ENCODE measurements around the gene AMDHD1.
A peak's percentile ranks its signal among the peaks of the same experiment; 100 is the strongest.

Gene AMDHD1

GRCh38 chr12:95970905-95971304 lies 27.8 kb downstream of the AMDHD1 start:
- no peaks in the 10 kb centered on the region for H3K4me1 ChIP-seq (ENCODE audit: insufficient read depth, poor library complexity, severe bottlenecking)
- no peak overlapping the region for H3K4me3 ChIP-seq (ENCODE audit: severe bottlenecking)
- no peaks in the 10 kb centered on the region for H3K36me3 ChIP-seq (ENCODE audit: low read depth)
- no peak for TF ChIP-seq CTCF (IDR thresholded peaks at IDR 0.05; ENCODE audit: poor library complexity, severe bottlenecking)
- no peaks in the 10 kb centered on the region for H3K9me3 ChIP-seq (ENCODE audit: severe bottlenecking)
- peak; percentile 33; the same call in 2 of the 3 replicates for ATAC-seq (ENCODE audit: low read depth)
- no peak for DNase-seq (ENCODE audit: low spot score)
- H3K27ac ChIP-seq (ENCODE audit: poor library complexity, severe bottlenecking) = no peak overlapping the region
- H3K27me3 ChIP-seq (ENCODE audit: insufficient read depth, poor library complexity, severe bottlenecking) = no peaks in the 10 kb centered on the region

GRCh38 chr12:95972832-95973456 lies 29.8 kb downstream of the AMDHD1 start:
- no peak for TF ChIP-seq CTCF (IDR thresholded peaks at IDR 0.05; ENCODE audit: poor library complexity, severe bottlenecking)
- no peaks in the 10 kb centered on the region for H3K4me1 ChIP-seq (ENCODE audit: insufficient read depth, poor library complexity, severe bottlenecking)
- DNase-seq (ENCODE audit: low spot score) (no peak), ATAC-seq (ENCODE audit: low read depth) (no peak)
- H3K27ac ChIP-seq (ENCODE audit: poor library complexity, severe bottlenecking) = no peak overlapping the region
- H3K27me3 ChIP-seq (ENCODE audit: insufficient read depth, poor library complexity, severe bottlenecking) = no peaks in the 10 kb centered on the region
- H3K36me3 ChIP-seq (ENCODE audit: low read depth) = no peaks in the 10 kb centered on the region
- no peak overlapping the region for H3K4me3 ChIP-seq (ENCODE audit: severe bottlenecking)
- H3K9me3 ChIP-seq (ENCODE audit: severe bottlenecking) = no peaks in the 10 kb centered on the region

GRCh38 chr12:95974358-95974757 lies 31.2 kb downstream of the AMDHD1 start:
- no peak for ATAC-seq (ENCODE audit: low read depth)
- TF ChIP-seq CTCF (IDR thresholded peaks at IDR 0.05; ENCODE audit: poor library complexity, severe bottlenecking) = no peak
- DNase-seq (ENCODE audit: low spot score) = no peak
- Histone ChIP-seq H3K4me3 (ENCODE audit: severe bottlenecking) (no peak overlapping the region), H3K27me3 (ENCODE audit: insufficient read depth, poor library complexity, severe bottlenecking) (no peaks in the 10 kb centered on the region), H3K9me3 (ENCODE audit: severe bottlenecking) (no peaks in the 10 kb centered on the region), H3K27ac (ENCODE audit: poor library complexity, severe bottlenecking) (no peak overlapping the region), H3K4me1 (ENCODE audit: insufficient read depth, poor library complexity, severe bottlenecking) (no peaks in the 10 kb centered on the region), H3K36me3 (ENCODE audit: low read depth) (no peaks in the 10 kb centered on the region)

GRCh38 chr12:95975491-95975890 lies 32.4 kb downstream of the AMDHD1 start:
- Histone ChIP-seq H3K27me3 (ENCODE audit: insufficient read depth, poor library complexity, severe bottlenecking) (no peaks in the 10 kb centered on the region), H3K27ac (ENCODE audit: poor library complexity, severe bottlenecking) (no peak overlapping the region), H3K4me3 (ENCODE audit: severe bottlenecking) (no peak overlapping the region), H3K9me3 (ENCODE audit: severe bottlenecking) (no peaks in the 10 kb centered on the region), H3K4me1 (ENCODE audit: insufficient read depth, poor library complexity, severe bottlenecking) (no peaks in the 10 kb centered on the region), H3K36me3 (ENCODE audit: low read depth) (no peaks in the 10 kb centered on the region)
- TF ChIP-seq CTCF (IDR thresholded peaks at IDR 0.05; ENCODE audit: poor library complexity, severe bottlenecking) = no peak
- DNase-seq (ENCODE audit: low spot score) = no peak
- ATAC-seq (ENCODE audit: low read depth) = no peak

- Histone ChIP-seq H3K4me3 (ENCODE audit: severe bottlenecking) (no peak overlapping the region), H3K27me3 (ENCODE audit: insufficient read depth, poor library complexity, severe bottlenecking) (no peaks in the 10 kb centered on the region), H3K27ac (ENCODE audit: poor library complexity, severe bottlenecking) (no peak overlapping the region), H3K9me3 (ENCODE audit: severe bottlenecking) (no peaks in the 10 kb centered on the region), H3K4me1 (ENCODE audit: insufficient read depth, poor library complexity, severe bottlenecking) (no peaks in the 10 kb centered on the region), H3K36me3 (ENCODE audit: low read depth) (no peaks in the 10 kb centered on the region)
- no peak for TF ChIP-seq CTCF (IDR thresholded peaks at IDR 0.05; ENCODE audit: poor library complexity, severe bottlenecking)
- DNase-seq (ENCODE audit: low spot score) (no peak), ATAC-seq (ENCODE audit: low read depth) (no peak)
These were observed 33.3 kb downstream of the AMDHD1 start for GRCh38 chr12:95976416-95976832.

Data from RWPE2 (cell line).